HepG2 (cell line): Measurements from ENCODE around the gene ID3. TPM values are rescaled to one million over a fixed set of nuclear protein-coding genes. Genes with fewer than 3 reads are reported as not detected.

Source experiments
- DNMT3B ChIP-seq: conservative IDR thresholded peaks from 2 replicates; pipeline ENCODE4 v1.6.1; 2016; ENCODE audit warnings: missing biosample characterization, control low read depth
- RAD51 ChIP-seq: fragments of 450-650 bp; IDR thresholded peaks from 2 replicates; pipeline ENCODE4 v1.6.1; 2016; ENCODE audit warnings: borderline replicate concordance
- ZNF253 ChIP-seq: sonication (generic); formaldehyde crosslinking; IDR thresholded peaks from 2 replicates; pipeline ENCODE4 v1.8.0; 2022; ENCODE audit warnings: mild to moderate bottlenecking, missing genetic modification reagents, borderline replicate concordance
- ZNF256 ChIP-seq: sonication (generic); formaldehyde crosslinking; conservative IDR thresholded peaks from 2 replicates; pipeline ENCODE4 v1.4.0; 2020; ENCODE audit warnings: missing genetic modification reagents
- ZNF383 ChIP-seq: sonication (generic); formaldehyde crosslinking; IDR thresholded peaks from 2 replicates; pipeline ENCODE4 v1.4.0; 2020; ENCODE audit warnings: missing genetic modification reagents, mild to moderate bottlenecking, borderline replicate concordance
- ZNF547 ChIP-seq: sonication (generic); formaldehyde crosslinking; IDR thresholded peaks from 2 replicates; pipeline ENCODE4 v1.5.1; 2020; ENCODE audit warnings: mild to moderate bottlenecking, missing genetic modification reagents
- ZNF703 ChIP-seq: sonication (generic); formaldehyde crosslinking; IDR thresholded peaks from 2 replicates; pipeline ENCODE4 v1.5.1; 2020; ENCODE audit warnings: missing genetic modification reagents, mild to moderate bottlenecking, moderate library complexity, borderline replicate concordance
- ZNF768 ChIP-seq: sonication (generic); formaldehyde crosslinking; IDR thresholded peaks from 2 replicates; pipeline ENCODE4 v1.4.0; 2020; ENCODE audit warnings: missing genetic modification reagents
- polyA plus RNA-seq, 8 experiments: library from polyadenylated mRNA; depleted of rRNA in 3 of 8; stranded (reverse) in 7 of 8; unstranded in 1 of 8; fragments of >200 nt; fragmentation: Illumina TruSeq in 4 of 8; extraction: Trizol in 4 of 8; gene quantifications; 2 replicates each; pipeline versions ENCODE4 v1.2.1 to v1.2.3, GENCODE V29; 2011 to 2016; ENCODE audit warnings: low read depth in 4 of 8, missing spikeins in 1 of 8, mixed read lengths in 1 of 8; ENCODE audit not compliant: insufficient read depth in 1 of 8
- total RNA-seq, 5 experiments: library from RNA; depleted of rRNA; stranded (reverse); fragments of >200 nt; fragmentation: Illumina TruSeq; extraction: Trizol; gene quantifications; 2 replicates each; pipeline ENCODE4 v1.2.3, GENCODE V29; 2016; ENCODE audit warnings: low read depth in 1 of 5
- TF ChIP-seq, protein P1 (sequence below): sonication (generic); formaldehyde crosslinking; IDR thresholded peaks from 2 replicates; pipeline ENCODE4 v1.5.1; 2020; ENCODE audit warnings: mild to moderate bottlenecking, moderate library complexity, missing genetic modification reagents
- TF ChIP-seq, protein P2 (sequence below): sonication (generic); formaldehyde crosslinking; IDR thresholded peaks from 2 replicates; pipeline ENCODE4 v1.5.1; 2020; ENCODE audit warnings: mild to moderate bottlenecking, missing genetic modification reagents
- TF ChIP-seq, protein P3 (sequence below): sonication (generic); formaldehyde crosslinking; conservative IDR thresholded peaks from 2 replicates; pipeline ENCODE4 v1.8.0; 2022; ENCODE audit warnings: mild to moderate bottlenecking, moderate library complexity, missing genetic modification reagents
- TF ChIP-seq, protein P4 (sequence below): sonication (generic); formaldehyde crosslinking; IDR thresholded peaks from 2 replicates; pipeline ENCODE4 v1.8.0; 2023; ENCODE audit warnings: mild to moderate bottlenecking, missing genetic modification reagents
- TF ChIP-seq, protein P5 (sequence below): IDR thresholded peaks from 2 replicates; pipeline ENCODE4 v1.6.1; 2016; ENCODE audit warnings: mild to moderate bottlenecking
- TF ChIP-seq, protein P6 (sequence below): fragments of 450-650 bp; IDR thresholded peaks from 2 replicates; pipeline ENCODE4 v1.6.1; 2016
- TF ChIP-seq, protein P7 (sequence below): fragments of 450-650 bp; IDR thresholded peaks from 2 replicates; pipeline ENCODE4 v1.6.1; 2017; ENCODE audit warnings: mild to moderate bottlenecking

ID3 gene
- total and polyA plus RNA-seq, 2 of the 13 experiments (the other 11 are each of a cell fraction or from before 2014, with no cell fraction given) = 64.8 to 115 TPM

DNA sequence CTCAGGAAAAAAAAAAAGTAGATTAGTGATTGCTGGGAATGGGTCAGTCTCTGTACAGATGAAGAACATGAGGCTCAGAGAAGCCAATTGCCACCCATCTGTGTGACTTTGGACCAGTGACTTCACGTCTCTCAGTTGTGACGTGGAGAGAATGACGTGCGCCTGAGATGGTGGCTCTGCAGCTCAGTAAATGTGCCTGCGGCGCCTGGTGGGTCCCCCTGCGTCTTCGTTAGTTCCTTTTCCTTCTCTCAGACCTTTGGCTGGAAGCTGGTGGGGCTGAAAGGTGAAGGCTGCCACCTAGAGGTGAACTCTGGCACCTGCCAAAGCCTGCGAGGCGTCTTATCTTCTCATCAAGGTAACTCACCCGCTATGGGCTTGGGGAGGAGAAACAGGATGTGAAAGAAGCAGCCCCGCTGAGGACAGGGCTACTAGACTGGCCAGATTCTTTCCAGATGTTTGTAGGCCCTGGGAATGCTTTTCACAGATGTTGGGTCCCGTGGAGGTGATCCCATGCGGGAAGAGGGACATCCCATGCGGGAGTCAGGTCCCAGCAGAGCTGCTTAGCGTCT is 19.5 kb downstream of the ID3 start (continued):
- TF ChIP-seq RAD51 (no peak), ZNF768 (no peak), ZNF703 (CRISPR knock-in tag) (no peak), ZNF253 (CRISPR knock-in tag) (no peak), ZNF383 (CRISPR knock-in tag) (no peak), ZNF547 (no peak), DNMT3B (no peak), ZNF256 (CRISPR knock-in tag) (no peak)
- TF ChIP-seq, protein P1, sequence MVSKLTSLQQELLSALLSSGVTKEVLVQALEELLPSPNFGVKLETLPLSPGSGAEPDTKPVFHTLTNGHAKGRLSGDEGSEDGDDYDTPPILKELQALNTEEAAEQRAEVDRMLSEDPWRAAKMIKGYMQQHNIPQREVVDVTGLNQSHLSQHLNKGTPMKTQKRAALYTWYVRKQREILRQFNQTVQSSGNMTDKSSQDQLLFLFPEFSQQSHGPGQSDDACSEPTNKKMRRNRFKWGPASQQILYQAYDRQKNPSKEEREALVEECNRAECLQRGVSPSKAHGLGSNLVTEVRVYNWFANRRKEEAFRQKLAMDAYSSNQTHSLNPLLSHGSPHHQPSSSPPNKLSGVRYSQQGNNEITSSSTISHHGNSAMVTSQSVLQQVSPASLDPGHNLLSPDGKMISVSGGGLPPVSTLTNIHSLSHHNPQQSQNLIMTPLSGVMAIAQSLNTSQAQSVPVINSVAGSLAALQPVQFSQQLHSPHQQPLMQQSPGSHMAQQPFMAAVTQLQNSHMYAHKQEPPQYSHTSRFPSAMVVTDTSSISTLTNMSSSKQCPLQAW (CRISPR knock-in tag) = peak; percentile 77; the same call in 1 of the 2 replicates
- TF ChIP-seq, protein P2, sequence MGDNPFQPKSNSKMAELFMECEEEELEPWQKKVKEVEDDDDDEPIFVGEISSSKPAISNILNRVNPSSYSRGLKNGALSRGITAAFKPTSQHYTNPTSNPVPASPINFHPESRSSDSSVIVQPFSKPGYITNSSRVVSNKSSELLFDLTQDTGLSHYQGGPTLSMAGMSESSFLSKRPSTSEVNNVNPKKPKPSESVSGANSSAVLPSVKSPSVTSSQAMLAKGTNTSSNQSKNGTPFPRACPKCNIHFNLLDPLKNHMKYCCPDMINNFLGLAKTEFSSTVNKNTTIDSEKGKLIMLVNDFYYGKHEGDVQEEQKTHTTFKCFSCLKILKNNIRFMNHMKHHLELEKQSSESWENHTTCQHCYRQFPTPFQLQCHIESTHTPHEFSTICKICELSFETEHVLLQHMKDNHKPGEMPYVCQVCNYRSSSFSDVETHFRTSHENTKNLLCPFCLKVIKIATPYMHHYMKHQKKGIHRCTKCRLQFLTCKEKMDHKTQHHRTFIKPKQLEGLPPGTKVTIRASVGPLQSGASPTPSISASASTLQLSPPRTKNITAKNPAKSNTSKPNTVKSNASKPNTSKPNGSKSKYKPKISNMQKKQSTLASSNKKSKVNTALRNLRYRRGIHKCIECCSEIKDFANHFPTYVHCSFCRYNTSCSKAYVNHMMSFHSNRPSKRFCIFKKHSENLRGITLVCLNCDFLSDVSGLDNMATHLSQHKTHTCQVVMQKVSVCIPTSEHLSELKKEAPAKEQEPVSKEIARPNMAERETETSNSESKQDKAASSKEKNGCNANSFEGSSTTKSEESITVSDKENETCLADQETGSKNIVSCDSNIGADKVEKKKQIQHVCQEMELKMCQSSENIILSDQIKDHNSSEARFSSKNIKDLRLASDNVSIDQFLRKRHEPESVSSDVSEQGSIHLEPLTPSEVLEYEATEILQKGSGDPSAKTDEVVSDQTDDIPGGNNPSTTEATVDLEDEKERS (CRISPR knock-in tag) = no peak
- TF ChIP-seq, protein P3, sequence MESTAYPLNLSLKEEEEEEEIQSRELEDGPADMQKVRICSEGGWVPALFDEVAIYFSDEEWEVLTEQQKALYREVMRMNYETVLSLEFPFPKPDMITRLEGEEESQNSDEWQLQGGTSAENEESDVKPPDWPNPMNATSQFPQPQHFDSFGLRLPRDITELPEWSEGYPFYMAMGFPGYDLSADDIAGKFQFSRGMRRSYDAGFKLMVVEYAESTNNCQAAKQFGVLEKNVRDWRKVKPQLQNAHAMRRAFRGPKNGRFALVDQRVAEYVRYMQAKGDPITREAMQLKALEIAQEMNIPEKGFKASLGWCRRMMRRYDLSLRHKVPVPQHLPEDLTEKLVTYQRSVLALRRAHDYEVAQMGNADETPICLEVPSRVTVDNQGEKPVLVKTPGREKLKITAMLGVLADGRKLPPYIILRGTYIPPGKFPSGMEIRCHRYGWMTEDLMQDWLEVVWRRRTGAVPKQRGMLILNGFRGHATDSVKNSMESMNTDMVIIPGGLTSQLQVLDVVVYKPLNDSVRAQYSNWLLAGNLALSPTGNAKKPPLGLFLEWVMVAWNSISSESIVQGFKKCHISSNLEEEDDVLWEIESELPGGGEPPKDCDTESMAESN = no peak
- TF ChIP-seq, protein P4, sequence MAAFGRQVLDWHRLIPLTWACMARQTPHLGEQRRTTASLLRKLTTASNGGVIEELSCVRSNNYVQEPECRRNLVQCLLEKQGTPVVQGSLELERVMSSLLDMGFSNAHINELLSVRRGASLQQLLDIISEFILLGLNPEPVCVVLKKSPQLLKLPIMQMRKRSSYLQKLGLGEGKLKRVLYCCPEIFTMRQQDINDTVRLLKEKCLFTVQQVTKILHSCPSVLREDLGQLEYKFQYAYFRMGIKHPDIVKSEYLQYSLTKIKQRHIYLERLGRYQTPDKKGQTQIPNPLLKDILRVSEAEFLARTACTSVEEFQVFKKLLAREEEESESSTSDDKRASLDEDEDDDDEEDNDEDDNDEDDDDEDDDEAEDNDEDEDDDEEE (CRISPR knock-in tag) = no peak
- TF ChIP-seq, protein P5, sequence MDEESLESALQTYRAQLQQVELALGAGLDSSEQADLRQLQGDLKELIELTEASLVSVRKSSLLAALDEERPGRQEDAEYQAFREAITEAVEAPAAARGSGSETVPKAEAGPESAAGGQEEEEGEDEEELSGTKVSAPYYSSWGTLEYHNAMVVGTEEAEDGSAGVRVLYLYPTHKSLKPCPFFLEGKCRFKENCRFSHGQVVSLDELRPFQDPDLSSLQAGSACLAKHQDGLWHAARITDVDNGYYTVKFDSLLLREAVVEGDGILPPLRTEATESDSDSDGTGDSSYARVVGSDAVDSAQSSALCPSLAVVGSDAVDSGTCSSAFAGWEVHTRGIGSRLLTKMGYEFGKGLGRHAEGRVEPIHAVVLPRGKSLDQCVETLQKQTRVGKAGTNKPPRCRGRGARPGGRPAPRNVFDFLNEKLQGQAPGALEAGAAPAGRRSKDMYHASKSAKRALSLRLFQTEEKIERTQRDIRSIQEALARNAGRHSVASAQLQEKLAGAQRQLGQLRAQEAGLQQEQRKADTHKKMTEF = peak; percentile 39; the same call in 1 of the 2 replicates
- TF ChIP-seq, protein P6, sequence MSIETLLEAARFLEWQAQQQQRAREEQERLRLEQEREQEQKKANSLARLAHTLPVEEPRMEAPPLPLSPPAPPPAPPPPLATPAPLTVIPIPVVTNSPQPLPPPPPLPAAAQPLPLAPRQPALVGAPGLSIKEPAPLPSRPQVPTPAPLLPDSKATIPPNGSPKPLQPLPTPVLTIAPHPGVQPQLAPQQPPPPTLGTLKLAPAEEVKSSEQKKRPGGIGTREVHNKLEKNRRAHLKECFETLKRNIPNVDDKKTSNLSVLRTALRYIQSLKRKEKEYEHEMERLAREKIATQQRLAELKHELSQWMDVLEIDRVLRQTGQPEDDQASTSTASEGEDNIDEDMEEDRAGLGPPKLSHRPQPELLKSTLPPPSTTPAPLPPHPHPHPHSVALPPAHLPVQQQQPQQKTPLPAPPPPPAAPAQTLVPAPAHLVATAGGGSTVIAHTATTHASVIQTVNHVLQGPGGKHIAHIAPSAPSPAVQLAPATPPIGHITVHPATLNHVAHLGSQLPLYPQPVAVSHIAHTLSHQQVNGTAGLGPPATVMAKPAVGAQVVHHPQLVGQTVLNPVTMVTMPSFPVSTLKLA = no peak
- TF ChIP-seq, protein P7, sequence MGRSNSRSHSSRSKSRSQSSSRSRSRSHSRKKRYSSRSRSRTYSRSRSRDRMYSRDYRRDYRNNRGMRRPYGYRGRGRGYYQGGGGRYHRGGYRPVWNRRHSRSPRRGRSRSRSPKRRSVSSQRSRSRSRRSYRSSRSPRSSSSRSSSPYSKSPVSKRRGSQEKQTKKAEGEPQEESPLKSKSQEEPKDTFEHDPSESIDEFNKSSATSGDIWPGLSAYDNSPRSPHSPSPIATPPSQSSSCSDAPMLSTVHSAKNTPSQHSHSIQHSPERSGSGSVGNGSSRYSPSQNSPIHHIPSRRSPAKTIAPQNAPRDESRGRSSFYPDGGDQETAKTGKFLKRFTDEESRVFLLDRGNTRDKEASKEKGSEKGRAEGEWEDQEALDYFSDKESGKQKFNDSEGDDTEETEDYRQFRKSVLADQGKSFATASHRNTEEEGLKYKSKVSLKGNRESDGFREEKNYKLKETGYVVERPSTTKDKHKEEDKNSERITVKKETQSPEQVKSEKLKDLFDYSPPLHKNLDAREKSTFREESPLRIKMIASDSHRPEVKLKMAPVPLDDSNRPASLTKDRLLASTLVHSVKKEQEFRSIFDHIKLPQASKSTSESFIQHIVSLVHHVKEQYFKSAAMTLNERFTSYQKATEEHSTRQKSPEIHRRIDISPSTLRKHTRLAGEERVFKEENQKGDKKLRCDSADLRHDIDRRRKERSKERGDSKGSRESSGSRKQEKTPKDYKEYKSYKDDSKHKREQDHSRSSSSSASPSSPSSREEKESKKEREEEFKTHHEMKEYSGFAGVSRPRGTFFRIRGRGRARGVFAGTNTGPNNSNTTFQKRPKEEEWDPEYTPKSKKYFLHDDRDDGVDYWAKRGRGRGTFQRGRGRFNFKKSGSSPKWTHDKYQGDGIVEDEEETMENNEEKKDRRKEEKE = no peak
